NB4 (cell line): ENCODE data around the gene TMED1.
"Not testable (repeated sequence)": the region's sequence is repeated elsewhere in the genome, so short reads cannot be mapped to it uniquely, and the experiment has no call there.

ENCODE experiments used
- DNase-seq: peaks from one replicate; pipeline ENCODE4 v3.0.0; 2010; ENCODE audit warnings: low read depth
- H3K4me3 ChIP-seq: one replicate; pipeline ENCODE4 v1.5.1; 2011; ENCODE audit warnings: mild to moderate bottlenecking, low read depth, low read length, moderate library complexity
- MYC ChIP-seq: IDR thresholded peaks from 2 replicates; pipeline ENCODE4 v1.6.1; 2011; ENCODE audit warnings: low read depth, low read length
- POLR2A ChIP-seq: IDR thresholded peaks from 2 replicates; pipeline ENCODE4 v1.6.1; 2011; ENCODE audit warnings: mild to moderate bottlenecking; ENCODE audit not compliant: insufficient read length; ENCODE audit errors: extremely low read depth
- TF ChIP-seq, protein P1 (sequence below): IDR thresholded peaks from one replicate; pipeline ENCODE4 v1.5.1; 2012; ENCODE audit warnings: low read depth, low read length
- TF ChIP-seq, protein P2 (sequence below): IDR thresholded peaks from 2 replicates; pipeline ENCODE4 v1.6.1; 2011; ENCODE audit warnings: low read depth, low read length

The TMED1 gene

DNA sequence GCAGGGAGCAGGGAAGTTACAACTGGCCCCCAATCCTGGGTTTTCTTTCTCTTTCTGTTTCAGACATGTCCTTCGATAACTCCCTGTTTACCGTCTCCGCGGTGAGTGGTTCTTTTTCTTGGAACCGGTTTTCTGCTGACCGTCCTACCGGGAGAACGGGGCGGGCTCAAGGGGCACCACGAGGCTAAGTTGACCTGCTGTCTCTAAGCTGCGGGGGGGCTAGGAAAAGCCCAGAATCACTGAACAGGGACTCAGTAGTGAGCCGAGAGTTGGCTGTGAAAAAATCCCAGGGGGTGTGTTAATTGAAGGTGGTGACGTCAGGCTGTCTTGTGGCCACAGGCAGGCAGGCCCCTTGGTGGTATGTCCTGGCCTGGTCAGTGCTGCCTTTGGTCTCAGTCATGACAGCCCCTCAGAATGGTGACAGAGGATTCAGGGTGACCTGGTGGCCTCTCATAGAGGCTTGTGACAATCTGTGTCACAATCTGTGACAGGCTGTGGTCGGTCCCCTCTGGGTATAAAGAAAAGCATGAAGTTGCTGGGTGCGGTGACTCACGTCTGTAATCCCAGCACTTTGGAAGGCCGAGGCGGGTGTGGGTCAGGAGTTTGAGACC, 27.2 kb upstream of the TMED1 start:
- DNase-seq = peak; percentile 64
- no peak overlapping the region for H3K4me3 ChIP-seq
- TF ChIP-seq POLR2A = no peak
- TF ChIP-seq, protein P1, sequence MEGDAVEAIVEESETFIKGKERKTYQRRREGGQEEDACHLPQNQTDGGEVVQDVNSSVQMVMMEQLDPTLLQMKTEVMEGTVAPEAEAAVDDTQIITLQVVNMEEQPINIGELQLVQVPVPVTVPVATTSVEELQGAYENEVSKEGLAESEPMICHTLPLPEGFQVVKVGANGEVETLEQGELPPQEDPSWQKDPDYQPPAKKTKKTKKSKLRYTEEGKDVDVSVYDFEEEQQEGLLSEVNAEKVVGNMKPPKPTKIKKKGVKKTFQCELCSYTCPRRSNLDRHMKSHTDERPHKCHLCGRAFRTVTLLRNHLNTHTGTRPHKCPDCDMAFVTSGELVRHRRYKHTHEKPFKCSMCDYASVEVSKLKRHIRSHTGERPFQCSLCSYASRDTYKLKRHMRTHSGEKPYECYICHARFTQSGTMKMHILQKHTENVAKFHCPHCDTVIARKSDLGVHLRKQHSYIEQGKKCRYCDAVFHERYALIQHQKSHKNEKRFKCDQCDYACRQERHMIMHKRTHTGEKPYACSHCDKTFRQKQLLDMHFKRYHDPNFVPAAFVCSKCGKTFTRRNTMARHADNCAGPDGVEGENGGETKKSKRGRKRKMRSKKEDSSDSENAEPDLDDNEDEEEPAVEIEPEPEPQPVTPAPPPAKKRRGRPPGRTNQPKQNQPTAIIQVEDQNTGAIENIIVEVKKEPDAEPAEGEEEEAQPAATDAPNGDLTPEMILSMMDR = no peak
- TF ChIP-seq MYC = no peak
- TF ChIP-seq, protein P2, sequence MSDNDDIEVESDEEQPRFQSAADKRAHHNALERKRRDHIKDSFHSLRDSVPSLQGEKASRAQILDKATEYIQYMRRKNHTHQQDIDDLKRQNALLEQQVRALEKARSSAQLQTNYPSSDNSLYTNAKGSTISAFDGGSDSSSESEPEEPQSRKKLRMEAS = no peak

DNA sequence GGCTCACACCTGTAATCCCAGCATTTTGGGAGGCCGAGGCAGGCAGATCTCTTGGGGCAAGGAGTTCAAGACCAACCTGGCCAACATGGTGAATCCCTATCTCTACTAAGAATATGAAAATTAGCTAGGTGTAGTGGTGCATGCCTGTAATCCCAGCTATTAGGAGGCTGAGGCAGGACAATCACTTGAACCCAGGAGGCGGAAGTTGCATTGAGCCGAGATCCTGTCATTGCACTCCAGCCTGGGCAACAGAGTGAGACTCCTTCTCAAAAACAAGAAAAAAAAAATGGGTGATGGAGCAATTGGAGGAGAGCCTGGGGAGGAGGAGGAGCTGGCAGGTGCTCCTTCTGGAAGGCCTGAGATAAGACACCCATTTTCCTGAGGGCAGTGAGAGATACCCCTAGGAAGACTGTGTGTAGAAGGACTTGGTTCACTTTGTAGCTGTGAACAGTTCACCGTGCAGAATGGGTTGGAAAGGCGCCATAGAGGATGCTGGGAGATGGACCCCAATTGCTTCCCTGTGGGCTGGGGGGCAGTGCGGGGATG, 26.6 kb upstream of the TMED1 start:
- no peak for DNase-seq
- H3K4me3 ChIP-seq = no peak overlapping the region
- TF ChIP-seq, protein P1 = no peak
- TF ChIP-seq MYC (no peak), POLR2A (no peak)
- TF ChIP-seq, protein P2 = no peak

DNA sequence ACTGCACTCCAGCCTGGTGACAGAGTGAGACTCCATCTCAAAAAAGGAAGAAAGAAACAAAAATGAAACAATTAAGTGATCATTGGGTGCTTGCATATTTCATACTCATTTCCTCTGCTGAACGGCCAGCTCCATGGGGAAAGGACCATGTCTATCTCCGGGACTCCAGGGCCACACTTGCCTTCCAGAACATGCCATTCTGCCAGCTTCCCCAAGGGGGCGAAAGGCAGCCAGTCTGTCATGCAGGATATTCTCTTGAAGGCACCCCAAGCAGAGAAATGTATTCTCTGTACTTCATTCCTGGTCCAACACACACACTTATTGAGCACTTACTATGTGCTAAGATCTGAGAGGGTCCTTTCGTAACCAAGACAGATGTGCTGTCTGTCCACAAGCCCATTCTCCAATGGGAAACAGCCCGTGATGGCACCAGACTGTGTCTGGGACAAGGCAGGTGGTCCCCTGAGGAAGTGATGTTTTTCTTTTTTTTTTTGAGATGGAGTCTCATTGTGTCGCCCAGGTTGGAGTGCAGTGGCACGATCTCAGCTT, 25.2 kb upstream of the TMED1 start:
- TF ChIP-seq, protein P2 = no peak
- TF ChIP-seq, protein P1 = peak; percentile 65
- no peak overlapping the region for H3K4me3 ChIP-seq
- DNase-seq = peak; percentile 67

DNA sequence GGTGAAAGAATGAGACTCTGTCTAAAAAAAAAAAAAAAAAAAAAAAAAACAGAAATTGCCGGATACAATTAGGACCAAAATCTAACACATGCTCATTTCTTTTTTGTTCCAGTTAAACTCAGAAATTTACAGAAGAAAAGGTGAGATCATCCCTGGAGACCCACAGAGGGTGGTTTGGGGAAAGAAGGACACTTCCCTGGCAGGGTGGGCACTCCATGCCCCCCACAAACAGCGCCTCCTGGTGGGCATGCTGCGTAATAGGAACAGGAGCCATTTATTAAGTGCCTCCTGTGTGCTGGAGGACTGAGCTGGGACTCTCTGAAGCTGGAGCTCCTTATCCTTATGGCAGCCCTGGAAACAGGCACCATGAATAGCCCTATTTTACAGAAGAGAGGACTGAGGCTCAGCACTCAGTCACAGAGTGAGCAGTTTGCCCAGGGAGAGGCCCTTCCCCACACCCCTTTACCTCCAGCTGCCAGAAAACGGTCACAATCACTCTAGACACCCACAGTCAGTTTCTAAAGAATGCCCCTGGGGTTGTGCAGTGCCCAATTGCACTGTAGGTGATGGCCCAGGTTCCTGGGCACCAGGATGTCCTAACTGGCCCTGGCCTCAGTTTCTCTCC, 22.3 kb upstream of the TMED1 start:
- DNase-seq = peak; percentile 54
- TF ChIP-seq POLR2A = no peak
- TF ChIP-seq MYC = no peak
- TF ChIP-seq, protein P1 = peak; percentile 92
- H3K4me3 ChIP-seq = no peak overlapping the region

DNA sequence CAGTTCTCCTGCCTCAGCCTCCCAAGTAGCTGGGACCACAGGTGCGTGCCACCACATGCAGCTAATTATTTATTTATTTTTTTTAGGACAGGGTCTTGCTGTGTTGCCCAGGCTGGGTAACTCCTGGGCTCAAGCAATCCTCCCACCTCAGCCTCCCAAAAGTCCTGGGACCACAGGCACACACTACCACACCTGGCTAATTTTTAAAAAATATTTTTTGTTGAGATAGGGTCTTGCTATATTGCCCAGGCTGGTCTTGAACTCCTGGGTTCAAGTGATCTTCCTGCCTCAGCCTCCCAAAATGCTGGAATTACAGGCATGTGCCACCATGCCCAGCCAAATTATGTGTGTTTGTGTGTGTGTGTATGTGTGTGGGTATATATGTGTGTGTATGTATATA, 20.9 kb upstream of the TMED1 start:
- not testable (repeated sequence) for H3K4me3 ChIP-seq, DNase-seq

DNA sequence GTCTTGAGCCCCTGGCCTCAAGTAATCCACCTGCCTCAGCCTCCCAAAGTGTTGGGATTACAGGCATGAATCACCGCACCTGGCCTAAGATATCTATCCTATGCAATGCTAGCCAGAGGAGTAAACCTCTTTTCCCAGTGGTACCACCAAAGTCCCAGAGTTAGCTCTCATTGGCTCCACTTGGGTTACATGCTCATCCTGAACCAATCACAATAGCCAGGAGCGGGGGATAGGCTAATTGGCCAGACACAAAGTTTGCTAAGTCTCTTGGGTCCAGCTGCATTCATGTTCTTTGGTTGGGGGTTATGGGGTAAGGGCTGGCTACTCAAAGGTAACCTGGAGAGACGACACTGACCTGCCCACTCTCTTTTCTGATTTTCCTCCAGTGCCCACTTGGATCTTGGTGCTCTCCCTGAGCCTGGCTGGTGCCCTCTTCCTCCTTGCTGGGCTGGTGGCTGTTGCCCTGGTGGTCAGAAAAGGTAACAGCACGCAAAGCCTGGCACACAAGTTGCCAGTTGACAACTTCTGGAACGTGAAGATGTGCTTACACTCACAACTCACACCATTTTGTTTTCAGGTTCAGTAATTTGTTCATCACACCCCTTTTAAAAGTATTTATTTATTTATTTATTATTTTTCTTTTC, 20.0 kb upstream of the TMED1 start:
- peak; percentile 54 for DNase-seq
- no peak overlapping the region for H3K4me3 ChIP-seq
- TF ChIP-seq, protein P1 = peak; percentile 56
- TF ChIP-seq MYC = no peak
- TF ChIP-seq POLR2A = no peak
- TF ChIP-seq, protein P2 = no peak
